Measurements from ENCODE around the gene TAS2R13.

DNA sequence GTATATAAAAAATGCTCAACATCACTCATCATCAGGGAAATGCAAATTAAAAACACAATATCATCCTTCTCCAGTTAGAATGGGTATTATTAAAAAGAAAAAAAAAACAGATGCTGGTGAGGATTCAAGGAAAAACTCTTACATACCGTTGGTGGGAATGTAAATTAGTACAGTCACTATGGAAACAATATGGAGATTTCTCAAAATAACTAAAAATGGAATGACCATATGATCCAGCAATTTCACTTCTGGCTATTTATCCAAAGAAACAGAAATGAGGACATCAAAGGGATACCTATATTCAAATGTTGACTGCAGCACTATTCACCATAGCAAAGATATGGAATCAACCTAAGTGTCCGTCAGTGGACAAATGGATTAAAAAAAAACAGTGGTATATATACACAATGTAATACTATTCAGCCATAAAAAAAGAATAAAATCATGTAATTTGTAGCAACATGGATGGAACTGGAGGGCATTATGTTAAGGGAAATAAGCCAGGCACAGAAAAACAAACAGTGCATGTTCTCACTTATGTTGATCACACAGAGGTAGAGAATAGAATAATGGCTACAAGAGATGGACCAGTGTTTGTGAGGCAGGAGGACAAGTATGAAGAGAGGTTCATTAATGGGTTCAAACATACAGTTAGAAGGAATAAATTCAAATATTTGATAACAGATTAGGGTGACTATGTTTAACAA lies 45.7 kb downstream of the TAS2R13 start:
- TF ChIP-seq CTCF (IDR thresholded peaks at IDR 0.05) (no peak), ZFX (IDR thresholded peaks at IDR 0.05; ENCODE audit: borderline replicate concordance) (no peak)

Measured in 22Rv1 (cell line).